Daoy (cell line): Measurements from ENCODE around the gene KBTBD13. TPM values are rescaled to one million over a fixed set of nuclear protein-coding genes. Genes with fewer than 3 reads are reported as not detected.

Experiments
- DNase-seq: peaks from one replicate; pipeline ENCODE4 v3.0.0-alpha.2; 2015; ENCODE audit warnings: low read depth
- total RNA-seq: library from RNA; depleted of rRNA; stranded (reverse); fragments of >200 nt; shearing (Covaris generic); gene quantifications from 2 replicates; pipeline ENCODE4 v1.2.3, GENCODE V29; 2014

KBTBD13 gene
- total RNA-seq, 1 experiment from 2014 or later, result not detected

- DNase-seq, result no peak
Measured at GRCh38 chr15:65051266-65051665, 25.3 kb upstream of the KBTBD13 start.

DNA sequence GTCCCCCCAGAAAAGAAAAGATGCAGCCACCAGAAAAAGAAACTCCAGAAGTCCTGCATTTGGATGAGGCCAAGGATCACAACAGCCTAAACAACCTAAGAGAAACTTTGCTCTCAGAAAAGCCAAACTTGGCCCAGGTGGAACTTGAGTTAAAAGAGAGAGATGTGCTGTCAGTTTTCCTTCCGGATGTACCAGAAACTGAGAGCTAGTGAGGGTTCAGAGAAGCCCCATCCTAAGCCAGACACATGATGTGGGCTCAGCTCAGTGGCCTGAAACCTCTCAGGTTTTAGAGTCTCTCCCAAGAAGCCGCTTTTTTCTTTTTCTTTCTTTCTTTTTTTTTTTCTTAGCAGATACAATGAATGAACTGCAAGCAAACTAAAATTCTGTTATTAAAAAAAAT is 23.6 kb upstream of the KBTBD13 start:
- DNase-seq, result no peak

GRCh38 chr15:65054333-65055200 is 22.0 kb upstream of the KBTBD13 start:
- peak; percentile 67 for DNase-seq

- no peak for DNase-seq
Measured at GRCh38 chr15:65055201-65055870, 21.2 kb upstream of the KBTBD13 start.

GRCh38 chr15:65056106-65056505 is 20.4 kb upstream of the KBTBD13 start:
- no peak for DNase-seq

DNA sequence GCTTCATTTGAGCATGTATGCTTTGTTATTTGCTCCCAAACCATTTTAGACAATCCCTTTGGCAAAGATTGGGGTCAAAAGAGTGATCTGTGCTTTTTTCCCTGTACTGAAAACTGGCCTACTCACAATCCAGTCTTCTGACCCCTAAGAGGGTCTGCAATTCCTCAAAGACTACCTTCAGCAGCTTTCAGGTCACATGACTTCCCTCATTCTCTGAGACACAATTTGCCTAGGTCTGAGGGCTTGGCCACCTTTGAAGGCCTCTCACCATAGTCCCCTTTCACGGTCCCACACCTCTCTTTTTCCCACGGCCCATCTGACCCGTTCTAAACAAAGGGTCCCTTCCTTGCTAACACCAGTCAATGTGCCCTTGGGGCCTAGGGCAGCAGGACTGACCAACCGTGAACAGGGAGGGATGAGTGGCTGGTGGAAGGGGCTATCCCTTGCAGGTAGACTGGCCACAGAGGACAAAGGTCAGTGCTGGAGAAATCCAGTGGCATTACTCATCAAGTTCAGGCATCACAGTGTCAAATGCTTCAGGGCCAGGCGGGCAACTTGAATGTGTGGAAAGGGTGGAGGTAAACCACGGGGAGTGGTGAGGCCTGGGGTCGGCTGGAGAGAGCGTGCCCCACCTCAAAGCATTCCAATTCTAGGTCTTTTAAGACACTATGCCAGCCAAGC is 19.5 kb upstream of the KBTBD13 start:
- DNase-seq, result no peak

DNA sequence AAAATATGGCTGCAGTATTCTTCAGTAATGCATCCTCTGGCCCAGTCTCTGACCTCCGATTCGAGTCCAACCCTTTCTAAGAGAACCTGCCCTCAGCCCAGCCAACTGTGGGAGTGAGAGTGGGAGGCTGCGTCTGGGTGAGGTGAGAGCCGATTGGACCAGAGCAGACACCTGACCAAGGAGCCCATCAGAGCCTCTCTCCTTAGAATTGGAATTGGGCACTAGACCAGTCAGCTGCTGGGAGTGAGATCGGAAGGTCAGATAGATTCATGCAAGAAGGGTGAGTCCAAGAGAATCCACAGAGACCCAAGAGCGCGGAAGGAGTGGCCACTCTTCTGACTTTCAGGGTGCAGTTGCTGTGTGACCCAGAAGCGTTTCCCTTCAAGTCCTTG is 19.0 kb upstream of the KBTBD13 start:
- no peak for DNase-seq

DNA sequence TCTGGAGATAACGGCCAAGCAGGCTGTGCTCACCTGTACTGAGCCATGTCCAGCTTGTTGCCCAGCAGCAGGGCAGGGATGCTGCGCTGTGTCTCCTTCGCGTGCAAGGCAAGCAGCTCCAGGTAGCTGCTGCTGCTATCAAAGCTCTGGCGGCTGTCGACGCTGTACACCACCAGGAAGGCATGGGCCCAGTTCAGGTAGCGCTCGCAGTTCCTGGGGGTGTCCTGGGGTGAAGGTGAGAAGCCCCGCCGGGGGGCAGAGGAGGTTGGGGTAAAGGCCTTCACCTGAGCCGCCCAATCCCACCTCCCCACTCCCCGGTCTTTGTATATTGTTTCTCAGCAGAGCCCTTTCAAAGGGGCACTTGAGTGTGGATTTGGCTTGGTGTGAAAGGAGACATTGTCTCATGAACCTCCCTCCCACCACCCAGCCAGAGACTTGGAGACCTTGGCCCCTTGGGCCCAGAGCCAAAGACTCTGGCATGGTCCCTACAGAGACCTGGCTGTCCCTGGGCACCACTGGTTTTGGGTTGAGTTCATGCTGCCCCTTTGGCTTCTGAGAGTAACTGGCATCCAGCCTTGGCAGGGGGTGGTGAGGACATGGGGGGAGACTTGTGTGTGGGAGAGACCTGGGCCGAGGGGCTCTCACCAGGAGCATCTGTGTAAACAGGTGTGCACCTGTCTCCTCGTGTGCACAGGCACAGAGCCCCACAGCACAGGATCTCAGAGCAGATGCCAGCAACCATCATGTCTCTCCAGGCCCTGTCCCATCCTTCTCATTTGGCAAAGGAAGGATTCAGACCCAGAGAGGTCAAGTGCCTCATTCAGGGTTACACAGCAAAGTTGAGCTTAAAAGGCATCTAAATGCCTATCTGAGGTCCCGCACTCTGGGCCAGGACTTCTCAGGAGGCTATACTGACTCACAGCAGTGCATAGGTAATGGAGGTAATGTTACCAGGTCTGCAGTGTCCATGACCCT is 17.9 kb upstream of the KBTBD13 start:
- DNase-seq, result no peak

DNA sequence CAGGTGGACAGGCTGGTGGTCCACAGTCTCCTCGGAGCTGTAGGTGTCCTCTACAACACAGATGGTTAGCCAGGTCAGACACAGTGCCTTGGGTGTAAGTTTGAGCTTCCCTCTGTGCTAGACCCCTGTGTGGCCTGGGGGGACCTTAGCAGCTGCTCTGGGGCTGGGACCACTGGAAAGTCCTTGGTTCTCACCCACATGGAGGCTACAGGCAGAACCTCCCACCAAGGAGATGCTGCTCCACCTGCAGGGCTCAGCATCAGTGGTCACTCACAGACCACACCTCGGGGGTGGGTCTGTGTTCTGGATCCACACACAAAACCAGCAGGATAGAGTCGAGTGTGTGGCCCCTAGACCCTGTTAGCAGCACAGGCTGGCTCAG is 17.2 kb upstream of the KBTBD13 start:
- DNase-seq, result no peak

DNA sequence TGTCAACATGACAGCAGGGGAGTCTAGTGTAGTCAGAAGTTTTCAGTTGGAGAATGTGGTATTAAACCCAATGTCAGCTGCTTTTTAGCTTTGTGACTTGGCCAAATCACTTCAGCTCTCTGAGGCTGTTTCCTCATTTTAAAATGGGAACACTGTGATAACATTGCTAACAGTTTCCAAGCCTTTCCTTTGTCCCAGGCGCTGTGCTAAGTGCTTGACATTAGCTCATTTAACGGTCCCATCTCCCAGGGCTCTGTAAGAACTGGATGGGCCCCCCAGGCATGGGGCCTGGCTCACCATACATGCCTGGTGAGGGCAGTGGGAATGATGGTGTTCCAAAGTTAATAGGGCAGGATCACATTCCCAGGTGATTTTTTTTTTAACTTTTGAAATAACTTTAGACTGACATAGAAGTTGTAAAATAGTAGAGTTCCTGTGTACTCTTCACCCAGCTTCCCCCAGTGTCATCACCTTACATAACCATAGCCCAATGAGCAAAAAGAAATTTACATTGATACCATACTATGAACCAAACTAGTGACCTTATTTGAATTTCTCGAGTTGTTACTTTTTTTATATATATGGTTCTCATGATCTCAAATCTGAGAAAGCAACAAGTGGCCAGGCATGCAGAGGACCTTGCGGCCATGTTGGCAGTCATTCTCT is 16.5 kb upstream of the KBTBD13 start:
- no peak for DNase-seq

DNA sequence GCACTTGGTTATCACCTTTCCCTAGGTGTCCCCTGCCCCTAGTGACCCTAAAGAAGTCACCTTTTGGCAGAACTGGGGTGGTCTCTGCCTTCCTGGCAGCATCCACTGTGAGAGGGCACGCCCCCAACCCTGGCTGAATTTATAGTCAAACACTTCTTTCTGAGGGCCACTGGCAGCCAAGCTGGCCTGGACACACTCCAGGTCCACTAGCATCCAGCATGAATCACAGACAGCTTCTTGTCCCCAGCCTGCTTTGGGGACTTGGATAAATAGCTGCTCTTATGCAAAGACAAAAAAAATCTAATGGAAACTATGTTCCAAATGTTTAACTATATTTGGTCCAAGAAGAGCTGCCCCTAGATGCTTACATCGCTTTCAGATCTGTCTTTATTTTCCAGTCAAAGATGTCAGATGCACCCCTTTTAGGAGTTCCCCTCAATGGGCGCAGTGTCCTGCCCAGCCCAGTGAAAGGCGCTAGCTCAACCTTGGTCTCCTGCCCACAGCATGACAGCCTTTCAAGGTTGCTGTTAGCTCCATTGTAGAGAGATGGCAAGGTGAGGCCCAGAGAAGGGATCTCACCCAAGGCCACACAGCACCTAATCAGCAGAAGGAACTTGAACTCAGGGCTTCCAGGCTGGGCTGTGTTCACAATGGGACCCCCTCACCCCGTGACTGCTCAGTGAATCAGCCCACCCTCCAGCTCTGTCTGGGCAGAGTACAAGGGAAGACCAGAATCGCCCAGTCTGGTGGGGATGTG is 15.7 kb upstream of the KBTBD13 start:
- no peak for DNase-seq

DNA sequence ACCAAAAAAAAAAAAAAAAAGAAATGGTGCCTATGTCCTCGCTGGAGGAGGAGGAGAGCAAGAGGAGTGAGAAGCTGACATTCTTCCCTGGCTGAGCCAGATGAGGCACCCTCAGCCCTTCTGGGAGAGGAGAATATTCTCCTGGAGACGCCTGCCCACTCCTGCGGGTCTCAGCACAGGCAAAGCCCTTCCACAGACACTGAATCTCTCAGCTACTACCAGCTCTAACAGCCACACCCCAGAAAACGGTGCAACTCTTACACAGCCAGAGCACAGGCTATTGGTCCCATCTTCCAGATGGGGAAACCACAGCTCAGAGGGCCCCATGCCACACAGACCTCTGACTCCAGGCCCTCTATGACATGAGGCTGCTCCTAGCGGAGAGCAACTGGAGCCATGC is 14.5 kb upstream of the KBTBD13 start:
- DNase-seq, result no peak

DNA sequence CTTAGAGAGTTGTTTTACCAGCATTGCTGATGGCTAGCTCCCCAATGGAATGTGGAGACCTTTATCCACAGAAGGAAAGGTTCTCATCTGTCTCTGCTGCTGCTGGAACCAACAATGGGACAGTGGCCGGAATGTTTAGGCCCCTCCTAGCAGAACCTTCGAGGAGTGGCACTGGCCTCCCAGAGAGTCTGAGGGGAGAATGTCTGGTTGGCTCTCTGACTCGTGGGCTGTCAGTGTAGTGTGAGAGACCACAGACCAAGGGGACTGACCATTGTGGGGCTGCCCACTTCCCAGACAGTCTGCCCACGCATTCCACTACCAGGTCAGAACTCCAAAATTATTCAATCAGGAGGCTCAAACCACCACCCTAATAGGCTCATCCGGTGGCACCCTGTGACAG is 13.8 kb upstream of the KBTBD13 start:
- DNase-seq, result no peak

DNA sequence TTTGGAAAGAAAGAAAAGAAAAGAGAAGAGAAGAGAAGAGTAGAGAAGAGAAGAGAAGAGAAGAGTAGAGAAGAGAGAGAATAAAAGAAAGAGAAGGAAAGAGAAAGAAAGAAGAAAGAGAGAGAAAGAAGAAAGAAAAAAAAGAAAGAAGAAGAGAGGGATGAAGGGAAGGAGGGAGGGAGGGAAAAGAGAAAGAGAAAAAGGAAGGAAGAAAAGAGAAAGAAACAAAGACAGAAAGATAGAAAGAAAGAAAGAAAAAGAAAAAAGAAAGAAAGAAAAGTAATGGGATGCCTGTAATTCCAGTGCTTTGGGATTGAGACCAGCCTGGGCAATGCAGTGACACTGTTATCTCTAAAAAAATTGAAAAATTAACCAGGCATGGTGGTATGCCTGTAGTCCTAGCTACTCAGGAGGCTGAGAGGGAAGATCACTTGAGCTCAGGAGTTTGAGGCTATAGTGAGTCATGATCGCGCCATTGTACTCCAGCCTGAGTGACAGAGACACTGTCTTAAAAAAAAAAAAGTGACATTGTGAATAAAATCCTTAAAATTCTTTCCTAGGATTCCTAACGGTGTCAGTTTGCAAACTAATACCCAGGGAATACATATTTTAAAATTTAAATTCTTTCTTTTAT is 10.4 kb upstream of the KBTBD13 start:
- peak; percentile 58 for DNase-seq

- no peak for DNase-seq
Measured at GRCh38 chr15:65066635-65067316, 9.8 kb upstream of the KBTBD13 start.

DNA sequence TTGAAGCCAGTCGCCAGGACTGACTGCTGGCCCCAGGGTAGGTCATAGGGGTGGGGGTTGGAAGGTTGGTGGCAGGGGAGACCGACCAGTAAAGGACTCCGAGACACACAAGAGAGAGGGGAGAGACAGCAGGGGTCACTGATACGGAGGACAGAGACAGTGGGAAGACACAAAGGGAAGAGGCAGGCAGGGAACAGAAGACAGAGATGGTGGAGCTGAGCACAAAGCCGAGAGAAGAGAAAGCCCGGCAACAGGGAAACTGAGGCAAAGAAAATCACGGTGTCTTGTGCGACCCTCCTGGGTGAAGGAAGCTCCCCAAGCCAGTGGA is 9.3 kb upstream of the KBTBD13 start:
- no peak for DNase-seq

DNA sequence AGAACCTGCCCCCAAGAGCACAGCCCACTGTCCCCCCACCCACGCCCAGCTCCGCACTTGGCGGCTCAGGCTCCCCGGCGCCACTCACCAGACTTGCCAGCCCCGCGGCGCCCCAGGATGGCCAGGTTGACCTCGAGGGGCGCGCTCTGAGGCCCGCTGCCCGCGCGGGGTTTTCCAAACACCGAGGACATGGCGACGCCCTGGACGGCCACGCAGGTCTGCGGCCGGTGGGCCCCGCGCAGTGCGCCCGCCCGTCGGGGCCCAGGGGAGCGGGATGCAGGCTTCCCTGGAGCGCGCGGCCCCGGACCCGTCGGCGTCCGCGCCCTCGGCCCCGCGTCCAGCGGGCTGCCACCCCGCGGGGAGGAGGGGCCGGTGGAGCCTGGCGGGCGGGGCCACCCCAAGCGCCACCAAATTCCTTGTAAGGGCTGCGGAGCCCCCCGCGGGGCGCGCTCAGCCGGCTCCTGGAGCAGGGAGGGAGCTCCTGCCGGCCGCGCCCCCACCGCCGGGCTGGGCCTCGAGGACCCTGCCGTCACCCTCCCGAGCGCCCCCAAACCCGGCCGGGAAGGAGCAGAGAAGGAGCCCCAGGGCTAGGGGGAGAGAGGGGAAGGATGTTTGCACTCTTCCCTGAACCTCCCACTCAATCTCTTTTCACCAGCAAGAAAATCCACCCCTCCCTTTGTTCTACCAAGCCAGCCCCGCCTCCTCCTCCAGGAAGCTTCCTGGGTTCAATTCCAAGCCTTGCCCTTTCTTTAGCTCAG is 8.7 kb upstream of the KBTBD13 start, which contains the start of gene RASL12:
TSS of gene RASL12 (minus strand) at position 347 of the 758 bp plus-strand sequence. CDS start at position 191, 156 bp downstream.
- DNase-seq, result no peak

DNA sequence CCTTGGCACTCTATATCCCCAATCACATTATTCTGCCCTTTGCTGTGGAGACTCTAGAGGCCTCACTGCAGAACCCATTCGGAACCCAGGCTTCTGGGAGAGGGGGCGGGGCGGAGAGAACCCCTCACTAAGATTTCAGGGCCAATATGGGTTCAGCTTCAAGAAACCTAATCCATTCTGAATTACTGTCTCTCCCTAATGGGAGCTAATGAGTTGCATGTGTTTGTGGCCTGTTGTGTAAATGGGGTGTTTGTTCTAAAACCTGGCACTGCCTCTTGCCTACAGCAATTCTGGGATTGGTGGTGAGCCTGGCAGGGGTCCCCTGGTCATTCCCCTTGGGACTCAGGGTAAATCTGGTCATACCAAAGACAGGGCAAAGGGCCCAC is 8.2 kb upstream of the KBTBD13 start:
- no peak for DNase-seq
